NCI-H2171 treated with DMSO at 0.1 percent for 48 hours (cell line): Measurements from ENCODE around the gene OR9A4.
"Not testable (repeated sequence)": the region's sequence is repeated elsewhere in the genome, so short reads cannot be mapped to it uniquely, and the experiment has no call there.

Experiments used
- DNase-seq: peaks from one replicate; lab custom pipeline; 2025; lab: John Stamatoyannopoulos, UW

The OR9A4 gene

GRCh38 chr7:141916099-141916498 lies at the start of gene OR9A4:
OR9A4 (plus strand) TSS chr7:141916399; CDS start chr7:141918876, 2,477 bp downstream.
- DNase-seq = no peak

- DNase-seq = no peak
Observed at GRCh38 chr7:141866974-141867373, 49.2 kb upstream of the OR9A4 start.

GRCh38 chr7:141872931-141873330 lies 43.3 kb upstream of the OR9A4 start:
- DNase-seq = no peak

- DNase-seq = no peak
Observed at GRCh38 chr7:141874787-141875186, 41.4 kb upstream of the OR9A4 start.

- DNase-seq = no peak
Observed at GRCh38 chr7:141875453-141875852, 40.7 kb upstream of the OR9A4 start.

- no peak for DNase-seq
Observed at GRCh38 chr7:141876371-141876770, 39.8 kb upstream of the OR9A4 start.

- no peak for DNase-seq
Observed at GRCh38 chr7:141877365-141877764, 38.8 kb upstream of the OR9A4 start.

- no peak for DNase-seq
Observed at GRCh38 chr7:141880960-141881359, 35.2 kb upstream of the OR9A4 start.

- DNase-seq = no peak
Observed at GRCh38 chr7:141884539-141885225, 31.5 kb upstream of the OR9A4 start.

GRCh38 chr7:141889321-141889720 lies 26.9 kb upstream of the OR9A4 start:
- no peak for DNase-seq

- no peak for DNase-seq
Observed at GRCh38 chr7:141891336-141891735, 24.9 kb upstream of the OR9A4 start.

GRCh38 chr7:141899366-141899765 lies 16.8 kb upstream of the OR9A4 start:
- not testable (repeated sequence) for DNase-seq

- DNase-seq = no peak
Observed at GRCh38 chr7:141906285-141906684, 9.9 kb upstream of the OR9A4 start.

- DNase-seq = no peak
Observed at GRCh38 chr7:141911391-141911790, 4.8 kb upstream of the OR9A4 start.

GRCh38 chr7:141915565-141915964 lies 634 bp upstream of the OR9A4 start:
- no peak for DNase-seq

- DNase-seq = no peak
Observed at GRCh38 chr7:141920281-141920680, 4.1 kb downstream of the OR9A4 start.

GRCh38 chr7:141928146-141928844 lies 12.1 kb downstream of the OR9A4 start:
- no peak for DNase-seq

GRCh38 chr7:141928845-141929195 lies 12.6 kb downstream of the OR9A4 start:
- DNase-seq = no peak

GRCh38 chr7:141930211-141930610 lies 14.0 kb downstream of the OR9A4 start:
- no peak for DNase-seq

GRCh38 chr7:141941075-141941474 lies 24.9 kb downstream of the OR9A4 start:
- no peak for DNase-seq

- no peak for DNase-seq
Observed at GRCh38 chr7:141943846-141944245, 27.6 kb downstream of the OR9A4 start.

- no peak for DNase-seq
Observed at GRCh38 chr7:141944811-141945210, 28.6 kb downstream of the OR9A4 start.

- no peak for DNase-seq
Observed at GRCh38 chr7:141945356-141945755, 29.2 kb downstream of the OR9A4 start.

GRCh38 chr7:141946796-141947195 lies 30.6 kb downstream of the OR9A4 start, which contains the start of gene CLEC5A:
CLEC5A (minus strand) TSS chr7:141946974; CDS start chr7:141946292, 682 bp downstream.
- DNase-seq = no peak
